ENCODE results near the gene RBMS1. TPM values are rescaled to one million over a fixed set of nuclear protein-coding genes. Genes with fewer than 3 reads are reported as not detected.

The RBMS1 gene
- total RNA-seq, 1 donor from 2014 or later, result 148 TPM

DNA sequence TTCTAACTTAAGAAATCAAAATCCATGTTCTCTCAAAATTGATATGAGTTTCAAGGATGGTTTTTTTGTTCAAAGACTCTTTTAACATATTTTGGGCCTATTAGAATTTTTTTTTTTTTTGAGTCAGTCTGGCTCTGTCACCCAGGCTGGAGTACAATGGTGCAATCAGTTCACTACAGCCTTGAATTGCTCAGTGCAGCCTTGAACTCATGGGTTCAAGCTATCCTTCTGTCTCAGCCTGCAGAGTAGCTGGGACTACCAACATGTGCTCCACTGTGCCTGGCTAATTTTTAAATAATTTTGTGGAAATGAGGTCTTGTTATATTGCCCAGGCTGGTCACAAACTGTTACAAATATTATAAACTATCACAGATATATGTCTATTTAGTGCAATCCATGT lies 40.6 kb upstream of the RBMS1 start:
- Mint-ChIP-seq H3K27ac (ENCODE audit: unreplicated experiment) (no peak overlapping the region), H3K27me3 (ENCODE audit: low read depth, unreplicated experiment) (no peaks in the 10 kb centered on the region), H3K36me3 (ENCODE audit: low read depth, unreplicated experiment) (no peaks in the 10 kb centered on the region), H3K9me3 (ENCODE audit: unreplicated experiment) (no peaks in the 10 kb centered on the region), H3K4me3 (ENCODE audit: unreplicated experiment) (no peak overlapping the region), H3K4me1 (ENCODE audit: low read depth, unreplicated experiment) (no peaks in the 10 kb centered on the region)
- no peak overlapping the region for H3K4me3 ChIP-seq (ENCODE audit: insufficient read depth, low read depth, low read length)
- H3K9ac ChIP-seq (ENCODE audit: low read length), result no peak overlapping the region
- H3K79me2 ChIP-seq (ENCODE audit: insufficient read depth, low read length), result no peaks in the 10 kb centered on the region
- TF ChIP-seq, protein P1, sequence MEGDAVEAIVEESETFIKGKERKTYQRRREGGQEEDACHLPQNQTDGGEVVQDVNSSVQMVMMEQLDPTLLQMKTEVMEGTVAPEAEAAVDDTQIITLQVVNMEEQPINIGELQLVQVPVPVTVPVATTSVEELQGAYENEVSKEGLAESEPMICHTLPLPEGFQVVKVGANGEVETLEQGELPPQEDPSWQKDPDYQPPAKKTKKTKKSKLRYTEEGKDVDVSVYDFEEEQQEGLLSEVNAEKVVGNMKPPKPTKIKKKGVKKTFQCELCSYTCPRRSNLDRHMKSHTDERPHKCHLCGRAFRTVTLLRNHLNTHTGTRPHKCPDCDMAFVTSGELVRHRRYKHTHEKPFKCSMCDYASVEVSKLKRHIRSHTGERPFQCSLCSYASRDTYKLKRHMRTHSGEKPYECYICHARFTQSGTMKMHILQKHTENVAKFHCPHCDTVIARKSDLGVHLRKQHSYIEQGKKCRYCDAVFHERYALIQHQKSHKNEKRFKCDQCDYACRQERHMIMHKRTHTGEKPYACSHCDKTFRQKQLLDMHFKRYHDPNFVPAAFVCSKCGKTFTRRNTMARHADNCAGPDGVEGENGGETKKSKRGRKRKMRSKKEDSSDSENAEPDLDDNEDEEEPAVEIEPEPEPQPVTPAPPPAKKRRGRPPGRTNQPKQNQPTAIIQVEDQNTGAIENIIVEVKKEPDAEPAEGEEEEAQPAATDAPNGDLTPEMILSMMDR (IDR thresholded peaks at IDR 0.05; ENCODE audit: insufficient read depth, low read depth, low read length), result no peak
- no peak for TF ChIP-seq EZH2 (IDR thresholded peaks at IDR 0.05; ENCODE audit: insufficient read depth, low read length)
- H3K4me1 ChIP-seq (ENCODE audit: insufficient read depth, low read length), result no peaks in the 10 kb centered on the region
- no peaks in the 10 kb centered on the region for H4K20me1 ChIP-seq (ENCODE audit: insufficient read depth, low read length)
- no peak overlapping the region for H3K27ac ChIP-seq (ENCODE audit: low read depth, low read length)
- H3K4me2 ChIP-seq (ENCODE audit: low read length), result no peak overlapping the region
- H3K27me3 ChIP-seq (ENCODE audit: insufficient read depth, low read length), result no peaks in the 10 kb centered on the region
- H2AFZ ChIP-seq (ENCODE audit: low read depth, low read length), result no peak overlapping the region
- H3K36me3 ChIP-seq (ENCODE audit: insufficient read depth, low read length), result no peaks in the 10 kb centered on the region
- DNase-seq (ENCODE audit: low read depth) (no peak), FAIRE-seq (no peak)
- H3K9me3 ChIP-seq (ENCODE audit: insufficient read depth, low read depth, low read length), result no peaks in the 10 kb centered on the region

DNA sequence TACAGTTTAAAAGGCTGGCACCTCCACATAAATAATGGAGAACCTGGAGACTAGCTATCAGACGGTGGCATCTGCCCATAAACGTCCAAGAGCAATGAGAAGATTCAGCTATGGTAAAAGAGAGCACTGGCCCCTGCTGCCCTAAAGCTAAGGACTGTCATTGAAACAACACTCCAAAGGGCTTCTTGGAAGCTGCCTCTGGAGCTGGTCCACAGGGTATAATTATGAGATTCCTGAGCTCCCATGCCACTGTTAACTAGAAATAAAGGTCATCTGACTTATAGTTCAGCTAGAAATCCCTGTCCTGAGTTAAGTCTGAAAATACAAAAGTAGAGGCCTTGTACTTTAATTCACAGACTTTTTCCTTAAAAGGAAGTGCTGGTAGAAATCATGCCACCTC lies 39.9 kb upstream of the RBMS1 start:
- FAIRE-seq (no peak), DNase-seq (ENCODE audit: low read depth) (no peak)
- Histone ChIP-seq H3K79me2 (ENCODE audit: insufficient read depth, low read length) (no peaks in the 10 kb centered on the region), H2AFZ (ENCODE audit: low read depth, low read length) (no peak overlapping the region), H3K4me3 (ENCODE audit: insufficient read depth, low read depth, low read length) (no peak overlapping the region), H3K27me3 (ENCODE audit: insufficient read depth, low read length) (no peaks in the 10 kb centered on the region), H3K4me1 (ENCODE audit: insufficient read depth, low read length) (no peaks in the 10 kb centered on the region), H3K27ac (ENCODE audit: low read depth, low read length) (no peak overlapping the region), H4K20me1 (ENCODE audit: insufficient read depth, low read length) (no peaks in the 10 kb centered on the region), H3K36me3 (ENCODE audit: insufficient read depth, low read length) (no peaks in the 10 kb centered on the region), H3K9ac (ENCODE audit: low read length) (no peak overlapping the region), H3K4me2 (ENCODE audit: low read length) (no peak overlapping the region), H3K9me3 (ENCODE audit: insufficient read depth, low read depth, low read length) (no peaks in the 10 kb centered on the region)
- Mint-ChIP-seq H3K4me1 (ENCODE audit: low read depth, unreplicated experiment) (no peaks in the 10 kb centered on the region), H3K36me3 (ENCODE audit: low read depth, unreplicated experiment) (no peaks in the 10 kb centered on the region), H3K27me3 (ENCODE audit: low read depth, unreplicated experiment) (no peaks in the 10 kb centered on the region), H3K4me3 (ENCODE audit: unreplicated experiment) (no peak overlapping the region), H3K9me3 (ENCODE audit: unreplicated experiment) (no peaks in the 10 kb centered on the region), H3K27ac (ENCODE audit: unreplicated experiment) (no peak overlapping the region)
- TF ChIP-seq, protein P1 (IDR thresholded peaks at IDR 0.05; ENCODE audit: insufficient read depth, low read depth, low read length), result no peak
- TF ChIP-seq EZH2 (IDR thresholded peaks at IDR 0.05; ENCODE audit: insufficient read depth, low read length), result no peak

DNA sequence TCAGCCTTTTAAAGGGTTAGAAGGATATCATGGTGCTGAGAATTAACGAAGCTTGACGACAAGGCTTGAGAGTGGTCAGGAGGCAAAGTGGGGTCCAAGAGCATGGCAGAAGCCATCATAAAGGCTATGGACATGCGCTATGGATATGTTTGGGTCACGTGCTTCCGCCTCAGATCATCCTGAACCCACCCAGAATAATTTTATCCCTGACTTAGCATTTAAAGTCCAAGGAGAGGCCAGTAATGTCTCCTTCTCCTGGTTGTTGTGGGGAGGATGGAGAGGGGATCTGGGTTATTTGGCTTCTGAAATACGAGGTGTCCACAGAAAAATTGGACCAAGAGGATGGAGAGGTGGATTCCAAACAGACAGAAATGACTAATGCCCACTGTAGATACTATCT lies 38.8 kb upstream of the RBMS1 start:
- Histone ChIP-seq H3K79me2 (ENCODE audit: insufficient read depth, low read length) (no peaks in the 10 kb centered on the region), H3K9me3 (ENCODE audit: insufficient read depth, low read depth, low read length) (no peaks in the 10 kb centered on the region), H3K4me1 (ENCODE audit: insufficient read depth, low read length) (no peaks in the 10 kb centered on the region), H3K9ac (ENCODE audit: low read length) (no peak overlapping the region), H3K4me2 (ENCODE audit: low read length) (no peak overlapping the region), H3K4me3 (ENCODE audit: insufficient read depth, low read depth, low read length) (no peak overlapping the region), H4K20me1 (ENCODE audit: insufficient read depth, low read length) (no peaks in the 10 kb centered on the region), H3K27ac (ENCODE audit: low read depth, low read length) (no peak overlapping the region), H2AFZ (ENCODE audit: low read depth, low read length) (no peak overlapping the region), H3K36me3 (ENCODE audit: insufficient read depth, low read length) (no peaks in the 10 kb centered on the region), H3K27me3 (ENCODE audit: insufficient read depth, low read length) (no peaks in the 10 kb centered on the region)
- no peaks in the 10 kb centered on the region for H3K9me3 Mint-ChIP-seq (ENCODE audit: unreplicated experiment)
- no peaks in the 10 kb centered on the region for H3K36me3 Mint-ChIP-seq (ENCODE audit: low read depth, unreplicated experiment)
- H3K4me1 Mint-ChIP-seq (ENCODE audit: low read depth, unreplicated experiment), result no peaks in the 10 kb centered on the region
- TF ChIP-seq, protein P1 (IDR thresholded peaks at IDR 0.05; ENCODE audit: insufficient read depth, low read depth, low read length), result no peak
- TF ChIP-seq EZH2 (IDR thresholded peaks at IDR 0.05; ENCODE audit: insufficient read depth, low read length), result no peak
- no peaks in the 10 kb centered on the region for H3K27me3 Mint-ChIP-seq (ENCODE audit: low read depth, unreplicated experiment)
- H3K27ac Mint-ChIP-seq (ENCODE audit: unreplicated experiment), result no peak overlapping the region
- DNase-seq (ENCODE audit: low read depth) (no peak), FAIRE-seq (no peak)
- no peak overlapping the region for H3K4me3 Mint-ChIP-seq (ENCODE audit: unreplicated experiment)
